ENCODE data around the gene DDX49.

DNA sequence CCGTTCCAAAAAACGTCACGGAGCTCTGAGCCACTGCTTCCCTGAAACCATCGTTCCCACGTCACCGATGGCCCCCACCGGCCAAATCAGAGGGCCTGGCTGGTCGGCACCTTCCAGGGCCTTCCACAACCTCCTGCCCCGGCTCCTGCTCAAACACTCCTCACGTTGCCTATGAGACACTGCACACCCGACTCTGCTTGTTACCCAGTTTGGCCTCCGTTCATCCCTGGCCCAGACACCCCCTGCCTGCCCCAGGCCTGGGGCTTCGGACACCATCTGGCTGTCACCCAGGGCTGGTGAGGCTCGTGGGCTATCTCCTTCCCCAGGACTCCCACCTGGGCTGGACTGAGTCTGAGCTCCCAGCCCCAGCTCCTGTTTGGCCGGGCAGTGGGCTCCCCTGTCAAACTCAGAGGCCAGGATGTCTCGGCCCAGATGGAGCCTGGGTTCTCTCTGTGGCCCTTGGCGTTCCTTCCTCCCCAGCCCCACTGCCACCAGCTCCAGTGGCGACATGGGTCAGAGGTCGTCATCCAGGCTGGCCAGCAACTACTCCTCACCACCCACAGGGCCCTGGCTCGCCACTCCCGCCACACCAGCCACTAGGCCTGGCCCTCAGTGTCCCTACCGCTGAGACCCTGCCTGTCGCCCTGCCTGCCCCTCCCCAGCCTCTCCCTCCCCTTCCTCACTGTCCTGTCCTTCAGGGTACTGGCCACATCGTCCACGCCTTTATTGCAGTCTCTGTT is 41.3 kb upstream of the DDX49 start:
- TF ChIP-seq CTCF (conservative IDR thresholded peaks at IDR 0.05; ENCODE audit: low read depth, low read length), result no peak
- no peak for TF ChIP-seq EZH2 (IDR thresholded peaks at IDR 0.05; ENCODE audit: borderline replicate concordance, low read depth, low read length, poor library complexity, severe bottlenecking)
